ENCODE measurements around the gene DAZAP2.

The DAZAP2 gene

GRCh38 chr12:51245476-51246253, 7.0 kb downstream of the DAZAP2 start:
- POLR2A ChIA-PET: interaction anchor here (1.1 kb wide), 1 partner anchor 220 kb away, joined by 4 read pairs; the partner anchor contains the start of gene SLC11A2
- no peak for DNase-seq (ENCODE audit: extremely low spot score)
- TF ChIP-seq FOXK2 (IDR thresholded peaks at IDR 0.05) (no peak), PKNOX1 (IDR thresholded peaks at IDR 0.05) (no peak), SP1 (IDR thresholded peaks at IDR 0.05) (no peak), FOXA1 (IDR thresholded peaks at IDR 0.05) (no peak), ARNT (IDR thresholded peaks at IDR 0.05) (no peak), HDGF (IDR thresholded peaks at IDR 0.05; ENCODE audit: borderline replicate concordance) (no peak), SUZ12 (IDR thresholded peaks at IDR 0.05) (no peak), BHLHE40 (IDR thresholded peaks at IDR 0.05; ENCODE audit: borderline replicate concordance) (no peak), L3MBTL2 (conservative IDR thresholded peaks at IDR 0.05) (no peak), TARDBP (IDR thresholded peaks at IDR 0.05) (no peak), NFRKB (IDR thresholded peaks at IDR 0.05) (no peak), FOXM1 (IDR thresholded peaks at IDR 0.05; ENCODE audit: borderline replicate concordance) (no peak), LEF1 (IDR thresholded peaks at IDR 0.05; ENCODE audit: borderline replicate concordance) (no peak), ELF4 (IDR thresholded peaks at IDR 0.05) (no peak), CTBP1 (IDR thresholded peaks at IDR 0.05; ENCODE audit: borderline replicate concordance) (no peak), ZNF384 (IDR thresholded peaks at IDR 0.05) (no peak)
- CTCF ChIA-PET: no interaction called here

GRCh38 chr12:51246254-51246853, 7.7 kb downstream of the DAZAP2 start:
- TF ChIP-seq ZNF384 (IDR thresholded peaks at IDR 0.05) (no peak), BHLHE40 (IDR thresholded peaks at IDR 0.05; ENCODE audit: borderline replicate concordance) (no peak), FOXM1 (IDR thresholded peaks at IDR 0.05; ENCODE audit: borderline replicate concordance) (no peak), SUZ12 (IDR thresholded peaks at IDR 0.05) (no peak), ELF4 (IDR thresholded peaks at IDR 0.05) (no peak), ARNT (IDR thresholded peaks at IDR 0.05) (no peak), L3MBTL2 (conservative IDR thresholded peaks at IDR 0.05) (no peak), FOXA1 (IDR thresholded peaks at IDR 0.05) (no peak), PKNOX1 (IDR thresholded peaks at IDR 0.05) (no peak), TARDBP (IDR thresholded peaks at IDR 0.05) (no peak), SP1 (IDR thresholded peaks at IDR 0.05) (no peak), NFRKB (IDR thresholded peaks at IDR 0.05) (no peak)
- DNase-seq (ENCODE audit: extremely low spot score): no peak
- POLR2A ChIA-PET: no interaction called here
- CTCF ChIA-PET: no interaction called here

GRCh38 chr12:51247523-51248206, 9.0 kb downstream of the DAZAP2 start:
- CTCF ChIA-PET: no interaction called here

GRCh38 chr12:51253276-51253675, 14.7 kb downstream of the DAZAP2 start:
- TF ChIP-seq FOXM1 (IDR thresholded peaks at IDR 0.05; ENCODE audit: borderline replicate concordance) (no peak), ZNF384 (IDR thresholded peaks at IDR 0.05) (no peak), FOXA1 (IDR thresholded peaks at IDR 0.05) (no peak), CTBP1 (IDR thresholded peaks at IDR 0.05; ENCODE audit: borderline replicate concordance) (no peak), ARNT (IDR thresholded peaks at IDR 0.05) (no peak), LEF1 (IDR thresholded peaks at IDR 0.05; ENCODE audit: borderline replicate concordance) (no peak), NFRKB (IDR thresholded peaks at IDR 0.05) (no peak), SP1 (IDR thresholded peaks at IDR 0.05) (no peak), PKNOX1 (IDR thresholded peaks at IDR 0.05) (no peak), FOXK2 (IDR thresholded peaks at IDR 0.05) (no peak), TARDBP (IDR thresholded peaks at IDR 0.05) (no peak), BHLHE40 (IDR thresholded peaks at IDR 0.05; ENCODE audit: borderline replicate concordance) (no peak), ELF4 (IDR thresholded peaks at IDR 0.05) (no peak), L3MBTL2 (conservative IDR thresholded peaks at IDR 0.05) (no peak), SUZ12 (IDR thresholded peaks at IDR 0.05) (no peak), HDGF (IDR thresholded peaks at IDR 0.05; ENCODE audit: borderline replicate concordance) (no peak)
- no peak for DNase-seq (ENCODE audit: extremely low spot score)
- CTCF ChIA-PET: interaction anchor here (0.5 to 0.7 kb wide), 5 partner anchors 15 to 198 kb away, joined by 3 to 7 read pairs (median 4); partner anchors contain the start of gene DAZAP2
- POLR2A ChIA-PET: interaction anchor here (0.8 to 1.1 kb wide), 2 partner anchors 81 to 171 kb away, joined by 3 to 4 read pairs; no protein-coding TSS in a partner anchor

More at GRCh38 chr12:51247523-51248206, 9.0 kb downstream of the DAZAP2 start:
- no peak for DNase-seq (ENCODE audit: extremely low spot score)
- POLR2A ChIA-PET: no interaction called here
- TF ChIP-seq SUZ12 (IDR thresholded peaks at IDR 0.05): no peak
- TF ChIP-seq ARNT (IDR thresholded peaks at IDR 0.05): no peak
- no peak for TF ChIP-seq BHLHE40 (IDR thresholded peaks at IDR 0.05; ENCODE audit: borderline replicate concordance)
- TF ChIP-seq L3MBTL2 (conservative IDR thresholded peaks at IDR 0.05): no peak
- TF ChIP-seq TARDBP (IDR thresholded peaks at IDR 0.05): no peak
- no peak for TF ChIP-seq HDGF (IDR thresholded peaks at IDR 0.05; ENCODE audit: borderline replicate concordance)
- TF ChIP-seq SP1 (IDR thresholded peaks at IDR 0.05): no peak
- TF ChIP-seq LEF1 (IDR thresholded peaks at IDR 0.05; ENCODE audit: borderline replicate concordance): no peak
- TF ChIP-seq PKNOX1 (IDR thresholded peaks at IDR 0.05): no peak
- TF ChIP-seq FOXM1 (IDR thresholded peaks at IDR 0.05; ENCODE audit: borderline replicate concordance): no peak
- no peak for TF ChIP-seq CTBP1 (IDR thresholded peaks at IDR 0.05; ENCODE audit: borderline replicate concordance)
- TF ChIP-seq NFRKB (IDR thresholded peaks at IDR 0.05): no peak
- no peak for TF ChIP-seq FOXK2 (IDR thresholded peaks at IDR 0.05)
- no peak for TF ChIP-seq FOXA1 (IDR thresholded peaks at IDR 0.05)
- TF ChIP-seq ZNF384 (IDR thresholded peaks at IDR 0.05): no peak
- TF ChIP-seq ELF4 (IDR thresholded peaks at IDR 0.05): no peak

Measured in HEK293T (cell line).